ENCODE measurements around the gene RBFOX1.

DNA sequence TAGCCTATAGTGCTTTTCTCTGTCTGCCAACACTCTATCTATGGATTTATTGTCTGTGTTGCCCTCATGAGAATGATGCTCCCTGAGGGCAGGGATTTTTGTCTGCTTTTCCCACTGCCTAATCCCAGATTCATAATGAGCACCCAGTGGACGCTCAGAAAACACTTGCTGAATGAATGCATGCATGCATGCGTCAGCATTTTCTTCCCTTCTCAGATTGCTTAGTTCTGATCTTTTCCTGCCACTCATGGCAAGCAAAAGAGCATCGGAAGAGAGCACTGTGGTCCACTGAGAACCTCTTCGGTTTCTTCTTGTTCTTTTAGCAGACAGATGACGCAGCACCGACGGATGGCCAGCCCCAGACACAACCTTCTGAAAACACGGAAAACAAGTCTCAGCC lies 246.8 kb downstream of the RBFOX1 start:
- TF ChIP-seq CTCF (IDR thresholded peaks at IDR 0.05; ENCODE audit: poor library complexity, severe bottlenecking) = no peak
- TF ChIP-seq EZH2 (IDR thresholded peaks at IDR 0.05; ENCODE audit: borderline replicate concordance, insufficient read depth, low read length, poor library complexity, severe bottlenecking) = no peak
- TF ChIP-seq RAD21 (conservative IDR thresholded peaks at IDR 0.05) = no peak
- no peak for TF ChIP-seq POLR2AphosphoS5 (IDR thresholded peaks at IDR 0.05)
- TF ChIP-seq MXI1 (conservative IDR thresholded peaks at IDR 0.05; ENCODE audit: poor library complexity, severe bottlenecking) = no peak
- no peak for TF ChIP-seq SMC3 (conservative IDR thresholded peaks at IDR 0.05; ENCODE audit: poor library complexity)
- TF ChIP-seq EP300 (conservative IDR thresholded peaks at IDR 0.05; ENCODE audit: poor library complexity, severe bottlenecking) = no peak
